GM19395 (cell line): ENCODE data around the gene CST4.
"Not testable (repeated sequence)": the region's sequence is repeated elsewhere in the genome, so short reads cannot be mapped to it uniquely, and the experiment has no call there.

Experiments
- ATAC-seq: cut with Tn5 transposase; IDR thresholded peaks from one replicate; pipeline ENCODE4 v1.9.1; 2021; ENCODE audit warnings: mild to moderate bottlenecking, moderate library complexity; ENCODE audit not compliant: unreplicated experiment

Gene CST4

DNA sequence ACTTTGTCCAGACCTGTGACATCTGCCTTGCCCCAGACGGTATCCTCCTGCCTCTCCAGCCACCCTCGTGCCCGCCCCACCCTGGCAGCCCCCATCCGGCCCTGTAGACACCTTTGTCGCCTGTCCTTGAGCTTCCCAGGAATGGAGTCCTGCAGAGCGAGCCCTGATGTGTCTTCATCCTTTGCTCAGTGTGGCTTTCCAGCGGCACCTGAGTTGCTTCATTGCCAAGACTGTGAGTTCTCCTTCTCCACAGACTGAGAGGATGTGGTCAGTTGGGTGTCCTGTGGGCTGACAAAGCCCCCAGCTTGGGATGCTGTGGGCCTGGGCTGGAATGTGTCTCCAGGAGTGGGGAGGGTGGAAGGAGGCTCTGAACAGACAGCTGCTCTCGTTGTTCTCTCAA lies 1.7 kb upstream of the CST4 start:
- ATAC-seq: no peak

GRCh38 chr20:23689399-23689690 lies 507 bp upstream of the CST4 start:
- no peak for ATAC-seq

- ATAC-seq: no peak
These were observed 852 bp downstream of the CST4 start for GRCh38 chr20:23687986-23688385.

DNA sequence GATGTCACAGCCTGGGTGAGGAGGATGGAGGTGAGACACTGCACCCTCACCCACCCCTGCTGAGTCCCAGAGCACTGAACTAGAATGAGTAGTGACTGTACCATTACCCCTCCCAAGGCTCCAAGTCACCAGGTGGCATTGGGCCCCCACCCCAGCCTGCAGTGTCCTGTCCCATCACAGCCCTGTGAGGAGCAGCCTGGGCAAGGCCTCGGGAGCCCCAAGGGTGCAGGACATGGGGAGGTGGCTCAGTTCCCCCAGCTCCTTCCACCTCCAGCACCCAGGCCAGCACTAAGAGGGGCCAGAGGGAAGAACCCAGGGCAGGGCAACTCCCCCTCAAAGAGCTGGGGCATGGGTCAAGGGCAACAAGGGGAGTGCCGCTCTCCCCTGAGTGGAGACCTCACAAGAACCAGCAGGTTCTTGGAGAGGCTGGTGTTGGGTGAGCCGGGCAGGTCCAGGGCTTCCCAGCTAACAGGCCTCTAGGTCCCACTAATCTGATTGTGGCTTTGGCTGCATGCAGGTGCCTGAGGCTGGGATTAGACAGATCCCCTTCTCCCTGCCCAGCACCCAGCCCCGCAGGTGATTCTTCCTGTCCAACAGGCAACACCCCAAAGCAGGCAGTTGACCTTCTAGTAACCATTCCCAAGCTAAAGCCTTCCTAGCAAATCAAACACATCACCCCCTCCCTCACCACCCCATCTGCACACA lies 2.6 kb downstream of the CST4 start:
- no peak for ATAC-seq

- not testable (repeated sequence) for ATAC-seq
These were observed 3.3 kb downstream of the CST4 start for GRCh38 chr20:23685529-23685896.

DNA sequence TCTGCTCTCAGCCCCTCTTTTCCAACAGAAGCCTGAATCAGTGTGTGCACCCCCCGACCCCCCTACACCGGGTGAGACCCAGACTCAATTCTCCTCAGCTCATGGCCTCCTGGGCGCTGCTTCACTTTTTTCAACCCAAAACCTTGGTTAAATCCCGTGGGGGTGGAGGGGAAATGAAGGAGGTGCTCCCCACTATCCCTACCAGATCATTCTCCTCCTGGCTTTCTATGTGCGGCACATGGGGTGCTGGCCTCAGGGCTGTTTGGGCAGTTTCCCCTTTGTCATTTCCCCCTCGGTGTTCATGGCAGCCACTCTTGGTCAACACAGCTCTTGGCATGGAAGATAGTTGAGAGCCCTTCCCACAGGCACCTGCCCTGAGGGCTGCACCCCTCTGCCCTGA lies 4.6 kb downstream of the CST4 start:
- ATAC-seq: no peak

DNA sequence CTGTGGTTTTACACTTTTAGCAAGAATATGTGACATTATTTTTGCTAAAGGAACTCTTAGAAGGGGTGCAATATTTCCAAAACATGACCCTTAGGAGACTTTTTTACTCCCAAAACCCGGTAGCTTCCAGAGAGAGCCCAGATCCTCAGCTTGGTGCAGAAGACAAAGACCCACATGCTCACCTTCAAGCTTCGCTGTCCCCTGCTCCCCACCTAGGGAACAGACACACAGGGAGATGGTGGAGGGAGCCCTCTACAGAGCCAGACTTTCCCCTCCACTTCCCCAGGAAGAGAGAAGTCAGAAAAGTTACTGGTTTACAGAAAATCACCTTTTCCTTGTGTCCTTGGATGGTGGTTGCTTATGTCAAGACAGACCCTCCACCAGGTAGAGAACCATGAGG lies 5.0 kb downstream of the CST4 start:
- ATAC-seq: no peak

GRCh38 chr20:23683281-23683680 lies 5.6 kb downstream of the CST4 start:
- ATAC-seq: no peak

GRCh38 chr20:23680146-23680545 lies 8.7 kb downstream of the CST4 start:
- no peak for ATAC-seq

DNA sequence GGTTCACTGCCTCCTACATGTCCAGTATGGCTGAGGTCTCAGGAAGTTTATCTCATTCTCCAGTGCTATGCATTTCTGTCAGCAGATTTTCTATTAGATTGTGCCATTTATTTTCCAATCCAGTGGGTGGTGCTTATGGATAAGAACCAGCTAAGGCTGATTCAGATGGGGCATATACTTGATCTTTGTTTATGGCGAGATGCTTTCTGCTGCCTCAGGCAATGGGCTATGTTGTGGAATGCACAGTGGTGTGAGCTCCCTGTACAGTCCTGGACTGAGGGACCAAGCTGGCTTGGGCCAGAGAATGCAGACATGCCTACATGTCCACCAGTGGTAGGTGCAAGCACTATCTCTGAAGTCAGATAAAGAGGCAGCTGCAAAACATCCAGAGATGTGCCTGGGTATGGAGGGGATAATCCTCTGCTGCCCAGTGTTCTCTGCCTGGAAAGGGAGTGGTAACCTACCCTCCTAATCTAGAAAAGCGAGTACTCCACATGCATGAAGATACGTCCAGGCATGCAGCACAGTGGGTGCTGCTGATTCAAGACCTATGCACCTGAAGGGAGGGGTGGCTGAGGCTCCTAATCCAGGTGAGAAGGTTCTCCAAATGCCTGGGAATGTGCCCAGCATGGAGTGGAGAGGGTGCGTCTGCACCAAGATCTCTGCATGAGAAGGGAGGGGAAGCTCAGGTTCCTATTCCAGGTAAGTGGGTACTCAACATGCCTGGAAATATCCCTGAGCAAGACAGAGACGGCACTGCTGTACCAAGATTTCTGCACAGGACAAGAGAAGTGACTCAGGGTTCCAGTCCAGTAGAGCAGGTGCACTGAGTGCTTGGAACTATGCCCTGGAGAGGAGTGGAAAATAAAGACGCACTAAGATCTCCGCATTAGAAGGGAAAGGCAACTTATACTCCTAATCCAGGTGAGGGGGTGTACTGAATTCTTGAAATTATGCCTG lies 9.4 kb downstream of the CST4 start:
- no peak for ATAC-seq

GRCh38 chr20:23673209-23673608 lies 15.6 kb downstream of the CST4 start:
- ATAC-seq: no peak

DNA sequence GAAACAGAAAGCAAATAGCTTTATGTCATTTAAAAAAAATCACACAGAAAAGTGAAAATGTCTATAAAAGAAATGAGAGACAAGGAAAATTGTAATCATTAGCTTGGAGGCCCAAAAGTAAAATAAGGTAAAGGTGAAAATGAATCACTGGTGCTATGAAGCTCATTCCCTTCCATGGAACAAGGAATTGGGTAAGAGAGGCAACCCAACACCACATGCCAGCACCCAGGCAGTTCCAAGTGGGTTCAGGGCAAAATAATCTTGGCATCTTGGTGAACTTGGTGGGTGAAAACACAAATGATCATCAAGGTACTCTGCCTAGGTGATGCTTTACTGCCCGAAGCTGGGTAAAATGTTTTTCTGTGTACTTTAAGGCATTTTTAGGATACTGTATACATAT lies 16.7 kb downstream of the CST4 start:
- no peak for ATAC-seq

DNA sequence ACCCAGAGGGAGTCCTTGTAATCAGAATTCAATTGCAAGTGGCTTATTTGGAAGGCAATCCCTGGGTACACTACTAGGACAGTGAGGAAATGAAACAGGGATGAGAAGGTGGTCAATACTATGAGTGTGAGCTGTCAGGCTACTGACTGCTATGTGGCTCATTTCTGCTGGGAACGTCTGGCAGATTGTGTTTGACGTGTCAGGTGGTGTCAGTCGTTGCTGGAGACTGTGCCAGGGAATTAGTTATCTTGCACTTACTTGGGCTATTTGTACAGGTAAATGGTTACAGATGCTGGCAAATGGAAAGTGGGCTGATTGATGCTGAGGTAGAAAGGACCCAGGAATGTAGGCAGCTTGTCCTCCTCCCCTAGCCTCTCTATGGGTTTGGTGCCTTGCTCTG lies 17.4 kb downstream of the CST4 start:
- no peak for ATAC-seq

DNA sequence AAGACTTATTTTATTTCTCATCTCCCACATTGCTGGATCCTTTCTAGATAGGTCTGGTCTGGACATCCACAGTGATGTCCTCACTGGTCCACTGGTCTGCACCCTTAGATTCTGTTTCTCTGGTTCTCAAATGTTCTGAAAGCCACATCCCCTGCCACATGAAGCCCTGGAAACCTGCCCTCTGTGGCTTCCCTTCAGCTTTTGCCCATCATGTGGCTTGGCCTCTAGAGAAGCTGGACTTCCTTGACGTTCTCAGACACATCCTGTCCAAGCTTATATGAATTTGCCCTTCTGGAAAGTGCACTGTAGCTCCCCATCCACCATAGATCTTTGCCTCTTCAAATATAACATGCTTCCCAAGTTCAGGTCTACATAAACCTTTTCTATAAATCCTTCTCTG lies 18.5 kb downstream of the CST4 start:
- no peak for ATAC-seq

GRCh38 chr20:23669866-23670265 lies 19.0 kb downstream of the CST4 start:
- ATAC-seq: no peak

DNA sequence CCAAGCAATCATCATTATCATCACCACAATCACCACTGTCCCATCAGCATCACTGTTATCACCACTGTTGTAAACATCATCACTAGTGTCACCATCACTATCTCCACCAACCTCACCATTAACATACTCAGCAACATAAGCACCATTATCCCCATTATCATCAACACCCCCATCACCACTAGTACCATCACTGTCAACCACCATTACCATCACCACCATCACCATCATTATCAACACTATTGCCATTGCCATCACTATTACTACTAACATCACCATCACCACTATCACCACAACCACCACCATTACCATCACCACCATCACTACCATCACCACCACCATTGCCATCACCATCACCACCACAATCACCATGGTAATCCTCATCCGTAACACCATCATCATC lies 19.5 kb downstream of the CST4 start:
- no peak for ATAC-seq

DNA sequence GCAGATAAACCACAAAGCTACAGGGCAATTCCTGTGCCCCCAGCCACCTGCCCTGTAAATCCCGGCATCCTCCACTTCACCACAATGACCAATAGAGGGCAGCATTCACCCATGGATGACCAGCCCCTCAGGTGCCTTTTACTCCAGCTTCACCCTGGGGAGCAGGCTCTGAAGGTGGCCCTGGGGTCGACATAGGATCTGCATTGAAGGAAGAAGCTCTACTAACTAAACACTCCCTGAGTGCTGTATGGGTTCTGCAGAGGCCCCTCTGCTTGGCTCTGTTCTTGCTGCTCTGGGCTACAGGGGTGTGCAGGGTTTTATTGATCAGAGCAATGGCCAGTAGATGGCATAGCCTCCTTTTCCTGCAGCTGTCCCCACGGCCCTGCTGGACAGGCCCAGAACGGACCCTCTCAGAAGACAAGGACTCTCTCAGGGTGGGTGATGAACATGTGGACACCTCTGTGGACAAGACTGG lies 20.3 kb downstream of the CST4 start:
- ATAC-seq: peak; percentile 86

- no peak for ATAC-seq
These were observed 21.2 kb downstream of the CST4 start for GRCh38 chr20:23667666-23668065.

GRCh38 chr20:23666698-23667097 lies 22.1 kb downstream of the CST4 start:
- ATAC-seq: no peak

GRCh38 chr20:23666189-23666588 lies 22.6 kb downstream of the CST4 start:
- no peak for ATAC-seq

DNA sequence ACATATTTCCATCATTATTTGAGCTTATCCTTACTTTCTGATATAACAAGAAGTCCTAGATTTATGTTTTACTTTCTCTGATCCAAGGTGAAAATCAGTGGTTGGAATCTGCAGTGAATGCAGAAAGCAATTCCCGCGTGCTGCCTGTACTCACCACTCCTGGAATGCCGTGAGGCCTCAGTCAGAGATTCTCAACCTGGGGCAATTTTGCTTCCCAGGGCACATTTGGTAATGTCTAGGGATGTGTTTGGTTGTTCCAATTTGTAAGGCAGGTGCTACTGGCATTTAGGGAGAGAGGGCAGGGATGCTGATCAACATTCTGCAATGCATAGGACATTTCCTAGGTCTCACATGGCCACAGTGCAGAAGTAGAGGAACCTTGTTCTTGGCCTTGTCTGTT lies 23.9 kb downstream of the CST4 start:
- ATAC-seq: no peak

DNA sequence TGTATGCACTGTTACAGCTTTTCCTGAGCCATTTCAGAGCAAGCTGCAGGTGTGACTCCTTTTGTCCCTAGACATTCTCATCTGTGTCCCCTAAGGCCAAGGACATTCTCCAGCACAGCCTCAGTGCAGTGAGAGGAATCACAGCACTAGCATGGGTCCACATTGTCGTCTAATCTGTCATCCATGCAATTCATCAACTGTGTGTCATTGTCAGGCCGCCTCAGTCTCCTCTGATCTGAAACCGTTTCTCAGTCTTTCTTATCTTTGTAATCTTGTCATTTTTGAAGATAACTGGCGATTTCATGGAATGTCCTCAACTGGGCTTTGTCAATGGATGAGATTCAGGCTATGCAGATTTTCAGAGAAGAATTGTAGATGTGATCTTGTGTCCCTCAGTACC lies 24.8 kb downstream of the CST4 start:
- not testable (repeated sequence) for ATAC-seq
